HCT116 (cell line): ENCODE data around the gene EIF6. TPM values are rescaled to one million over a fixed set of nuclear protein-coding genes. Genes with fewer than 3 reads are reported as not detected.

Experiments used
- ATAC-seq: fragments of 200-7000 bp; cut with Tn5 transposase; 2 replicates; pipeline ENCODE4 v1.9.1; 2020; ENCODE audit warnings: mild to moderate bottlenecking, moderate library complexity
- BruUV-seq: library from RNA; stranded (reverse); fragments of 400-500 nt; replicated peaks from 2 replicates; lab custom pipeline; 2021; lab: Mats Ljungman, UMichigan
- CTCF ChIA-PET: fragments of 300-600 bp; sonication (Branson Sonifier 250); formaldehyde crosslinking; loops from one replicate; lab custom pipeline; 2021; ENCODE audit warnings: antibody characterized with exemption; lab: Charles Lee
- POLR2A ChIA-PET: fragments of 300-600, 350-600 bp; sonication (Branson Sonifier 250); formaldehyde crosslinking; loops from one replicate; lab custom pipeline; 2021; ENCODE audit warnings: antibody characterized with exemption; lab: Charles Lee
- RAD21 ChIA-PET, 2 experiments: fragments of 300-600 bp; sonication (Branson Sonifier 250); formaldehyde crosslinking; loops; one replicate each; lab custom pipeline; 2023; ENCODE audit warnings: low total read pairs in 2 of 2; ENCODE audit not compliant: uncharacterized antibody in 2 of 2, unreplicated experiment in 2 of 2, low non-redundant PET in 1 of 2; lab: Charles Lee
- DNase-seq: peaks from one replicate; pipeline ENCODE4 v3.0.0-alpha.2; 2010; ENCODE audit warnings: low read depth, low spot score
- H2AFZ ChIP-seq: fragments of 200-600 bp; shearing (Covaris generic), sonication (generic); 2 replicates; pipeline ENCODE4 v1.6.1; 2017; ENCODE audit warnings: low read depth, mixed run types, mixed read lengths, antibody characterized with exemption, low read length; ENCODE audit not compliant: poor library complexity, severe bottlenecking
- H3K27ac ChIP-seq: 2 replicates; pipeline ENCODE4 v1.5.1; 2012; ENCODE audit warnings: low read depth, low read length
- H3K27me3 ChIP-seq: fragments of 200-600 bp; sonication (generic); 2 replicates; pipeline ENCODE4 v1.6.1; 2016; ENCODE audit warnings: mixed run types, low read length, mixed read lengths; ENCODE audit not compliant: insufficient read depth
- H3K36me3 ChIP-seq, 2 experiments: fragments of 200-500 bp in 1 of 2; fragments of 200-600 bp in 1 of 2; sonication (Bioruptor generic) in 1 of 2; sonication (generic) in 1 of 2; 2 replicates each; pipeline versions ENCODE4 v1.5.1 to v1.6.1; 2014 to 2016; ENCODE audit warnings: low read length in 2 of 2, inconsistent platforms in 1 of 2, mixed read lengths in 1 of 2, mixed run types in 1 of 2; ENCODE audit not compliant: insufficient read depth in 2 of 2, control insufficient read depth in 1 of 2
- H3K4me1 ChIP-seq, 2 experiments: fragments of 200-600 bp in 1 of 2; sonication (generic) in 1 of 2; 2 replicates each; pipeline versions ENCODE4 v1.5.1 to v1.6.1; 2012 to 2017; ENCODE audit warnings: low read length in 2 of 2, inconsistent platforms in 1 of 2, mild to moderate bottlenecking in 1 of 2, mixed read lengths in 1 of 2, mixed run types in 1 of 2, moderate library complexity in 1 of 2; ENCODE audit not compliant: insufficient read depth in 2 of 2, control insufficient read depth in 1 of 2
- H3K4me2 ChIP-seq: fragments of 200-600 bp; sonication (generic); 2 replicates; pipeline ENCODE4 v1.6.1; 2017; ENCODE audit warnings: mixed run types, low read length, mixed read lengths
- H3K4me3 ChIP-seq, 2 experiments: fragments of 200-600 bp in 1 of 2; sonication (generic) in 1 of 2; replicated peaks in 1 of 2; 2 replicates each; pipeline ENCODE4 v1.5.1; 2011 to 2016; ENCODE audit warnings: low read length in 2 of 2, control low read depth in 1 of 2, low read depth in 1 of 2, mild to moderate bottlenecking in 1 of 2, mixed read lengths in 1 of 2, mixed run types in 1 of 2
- H3K79me2 ChIP-seq: fragments of 200-600 bp; sonication (generic); 2 replicates; pipeline ENCODE4 v1.6.1; 2017; ENCODE audit warnings: mild to moderate bottlenecking, mixed run types, low read length, moderate library complexity, mixed read lengths; ENCODE audit not compliant: insufficient read depth
- H3K9ac ChIP-seq: fragments of 200-600 bp; sonication (generic); 2 replicates; pipeline ENCODE4 v1.6.1; 2016; ENCODE audit warnings: low read length, mixed read lengths
- H3K9me2 ChIP-seq: fragments of 200-600 bp; sonication (generic), shearing (Covaris generic); 2 replicates; pipeline ENCODE4 v1.6.1; 2017; ENCODE audit warnings: mixed run types, mild to moderate bottlenecking, moderate library complexity; ENCODE audit not compliant: insufficient read depth
- H3K9me3 ChIP-seq, 2 experiments: fragments of 200-500 bp in 1 of 2; fragments of 200-600 bp in 1 of 2; sonication (Bioruptor generic) in 1 of 2; sonication (generic) in 1 of 2; 2 replicates each; pipeline ENCODE4 v1.6.1; 2014 to 2017; ENCODE audit warnings: low read length in 2 of 2, mixed read lengths in 2 of 2, inconsistent platforms in 1 of 2, low read depth in 1 of 2, mild to moderate bottlenecking in 1 of 2, mixed run types in 1 of 2, moderate library complexity in 1 of 2; ENCODE audit not compliant: control insufficient read depth in 1 of 2, insufficient read depth in 1 of 2
- H4K20me1 ChIP-seq: fragments of 200-600 bp; sonication (generic), shearing (Covaris generic); 2 replicates; pipeline ENCODE4 v1.6.1; 2017; ENCODE audit warnings: mixed run types, mild to moderate bottlenecking, moderate library complexity; ENCODE audit not compliant: insufficient read depth
- CBX3 ChIP-seq: IDR thresholded peaks from 2 replicates; pipeline ENCODE4 v1.6.1; 2012; ENCODE audit warnings: low read depth
- CTCF ChIP-seq, 3 experiments: fragments of 200-600 bp in 1 of 3; sonication (generic) in 1 of 3; IDR thresholded peaks in 2 of 3; conservative IDR thresholded peaks in 1 of 3; 2 replicates each; pipeline ENCODE4 v1.5.1; 2012 to 2017; ENCODE audit warnings: low read depth in 2 of 3, low read length in 2 of 3, antibody characterized with exemption in 1 of 3, borderline replicate concordance in 1 of 3, control low read depth in 1 of 3, mild to moderate bottlenecking in 1 of 3, mixed read lengths in 1 of 3, mixed run types in 1 of 3, moderate library complexity in 1 of 3; ENCODE audit not compliant: insufficient read depth in 1 of 3
- EGR1 ChIP-seq: IDR thresholded peaks from 2 replicates; pipeline ENCODE4 v1.6.1; 2012; ENCODE audit warnings: low read depth
- POLR2A ChIP-seq: IDR thresholded peaks from 2 replicates; pipeline ENCODE4 v1.7.0; 2011; ENCODE audit warnings: borderline replicate concordance; ENCODE audit not compliant: insufficient read depth, insufficient read length; ENCODE audit errors: extremely low read depth
- POLR2AphosphoS5 ChIP-seq: IDR thresholded peaks from 2 replicates; pipeline ENCODE4 v1.6.1; 2011; ENCODE audit warnings: mild to moderate bottlenecking, low read depth, low read length, moderate library complexity
- SIN3A ChIP-seq: IDR thresholded peaks from 2 replicates; pipeline ENCODE4 v1.6.1; 2012; ENCODE audit warnings: low read depth
- SP1 ChIP-seq: IDR thresholded peaks from 2 replicates; pipeline ENCODE4 v1.6.1; 2012; ENCODE audit warnings: low read depth
- ZFX ChIP-seq: fragments of 450-650 bp; IDR thresholded peaks from 2 replicates; pipeline ENCODE4 v1.6.1; 2017
- intact Hi-C: fragments of 100-400 bp; cut with micrococcal nuclease; formaldehyde crosslinking; loops from 2 replicates; pipeline ENCODE4 v1.10.0; 2022
- total RNA-seq: library from RNA; stranded (reverse); gene quantifications from one replicate; pipeline ENCODE4 v1.2.1, GENCODE V29; 2021; ENCODE audit not compliant: unreplicated experiment

The EIF6 gene
- total RNA-seq, 1 experiment from 2014 or later = 209 TPM

DNA sequence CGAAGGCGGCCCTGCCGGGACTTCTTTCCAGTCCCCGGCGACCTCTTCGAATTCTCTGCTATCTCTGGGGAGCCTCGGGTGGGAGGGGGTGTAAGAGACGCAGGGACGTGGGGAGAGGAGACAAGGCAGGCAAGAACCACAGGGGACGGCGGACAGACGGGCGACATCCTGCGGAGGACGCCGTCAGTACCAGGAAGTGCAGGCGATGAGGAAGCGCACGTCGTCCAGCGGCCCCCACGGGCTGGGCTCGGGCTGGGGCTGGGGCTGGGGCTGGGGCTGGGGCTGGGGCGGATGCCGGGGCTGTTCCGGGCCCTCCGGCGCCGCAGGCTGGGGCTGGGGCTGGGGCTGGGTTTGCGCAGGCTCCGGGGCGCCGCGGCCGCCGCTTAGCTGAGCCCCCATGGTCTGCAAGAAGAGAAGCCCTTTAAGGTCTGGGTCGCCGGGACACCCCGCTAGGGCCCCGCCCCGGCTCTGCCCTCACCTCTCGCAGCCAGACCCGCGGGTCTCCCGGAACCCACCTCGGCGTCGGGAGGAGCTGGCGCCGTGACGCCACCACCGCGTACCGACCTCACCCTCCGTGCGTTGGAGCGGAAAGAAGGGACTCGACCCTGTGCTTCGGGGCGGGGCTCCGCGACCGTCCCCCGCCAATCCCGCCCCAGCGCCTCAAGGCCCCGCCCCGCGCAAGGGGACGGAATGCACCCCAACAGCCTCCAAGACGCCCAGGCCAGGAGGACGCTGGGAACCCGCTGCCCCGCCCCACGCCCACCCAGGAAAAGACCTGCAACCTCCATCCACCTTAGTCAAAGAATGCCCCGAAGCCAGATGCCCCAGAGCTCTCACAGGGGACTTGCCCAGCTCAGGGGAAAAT lies 6.8 kb downstream of the EIF6 start, which contains the start of gene MMP24OS:
Gene MMP24OS, minus strand, starts transcription at position 592 of the 865 bp plus-strand sequence. Its CDS starts 193 bp downstream, at position 399.
- Histone ChIP-seq H3K9me3 (no peaks in the 10 kb centered on the region), H3K36me3 (peaks cover 21 to 46% of the 10 kb centered on the region in 2 experiments), H2AFZ (no peak within 1 kb of the TSS), H3K27ac (peak within 1 kb of the TSS; percentile 78), H3K4me3 (peak within 1 kb of the TSS; percentile 83 to 87), H3K4me1 (peaks cover 7 to 25% of the 10 kb centered on the region in 2 experiments; a peak in 3 of 4 replicates), H3K27me3 (no peaks in the 10 kb centered on the region), H3K9me2 (no peaks in the 10 kb centered on the region), H4K20me1 (no peaks in the 10 kb centered on the region), H3K4me2 (peak within 1 kb of the TSS; percentile 88), H3K79me2 (peaks cover 57% of the 10 kb centered on the region), H3K9ac (peak within 1 kb of the TSS; percentile 80)
- RAD21 ChIA-PET = interaction anchor here in 1 of 2 experiments (0.6 kb wide), 1 partner anchor 444 kb away, joined by 3 read pairs; no protein-coding TSS in a partner anchor
- POLR2A ChIA-PET = interaction anchor here (0.7 to 1.0 kb wide), 6 partner anchors 12 to 177 kb away, joined by 3 to 8 read pairs (median 4); no protein-coding TSS in a partner anchor
- CTCF ChIA-PET = interaction anchor here (1.1 to 2.2 kb wide), 3 partner anchors 133 to 403 kb away, joined by 3 to 13 read pairs (median 3); no protein-coding TSS in a partner anchor
- DNase-seq (peak; percentile 66), ATAC-seq (peak; percentile 94)
- intact Hi-C loops = no loop called here
- TF ChIP-seq CBX3 (no peak), SP1 (peak; percentile 30; the same call in 1 of the 2 replicates), CTCF (IDR thresholded peaks at IDR 0.05 in 2 of 3, conservative IDR thresholded peaks at IDR 0.05 in 1 of 3; ENCODE audit: borderline replicate concordance in 1 of 3, insufficient read depth in 1 of 3, low read depth in 2 of 3, low read length in 2 of 3) (peak in 2 of 3 experiments; percentile 8 to 22; a peak in 2 of 6 replicates), EGR1 (no peak), ZFX (peak; percentile 33; the same call in 1 of the 2 replicates), POLR2A (peak; percentile 39), SIN3A (peak; percentile 48; the same call in 1 of the 2 replicates), POLR2AphosphoS5 (peak; percentile 98)
- BruUV-seq = no TSS peak
